SK-N-SH treated with all-trans-retinoic acid at 6 μM for 48 hours (cell line): ENCODE results near the gene ELMO1.

Source experiments
- ATAC-seq: fragments of 200-7000 bp; cut with Tn5 transposase; 3 replicates; pipeline ENCODE4 v1.9.1; 2020; ENCODE audit warnings: mild to moderate bottlenecking, moderate library complexity
- CREB5 ChIP-seq: fragments of 250-450 bp; sonication (Bioruptor Pico); IDR thresholded peaks from 2 replicates; pipeline ENCODE4 v1.5.1; 2020; ENCODE audit warnings: low read depth, mild to moderate bottlenecking, moderate library complexity
- CSDC2 ChIP-seq: fragments of 250-450 bp; sonication (Bioruptor Pico); IDR thresholded peaks from 2 replicates; pipeline ENCODE4 v1.5.0; 2020; ENCODE audit warnings: mild to moderate bottlenecking, moderate library complexity
- ESRRG ChIP-seq: fragments of 250-450 bp; sonication (Bioruptor Pico); IDR thresholded peaks from 2 replicates; pipeline ENCODE4 v1.6.1; 2021; ENCODE audit warnings: mild to moderate bottlenecking
- GLIS3 ChIP-seq: fragments of 250-450 bp; sonication (Bioruptor Pico); IDR thresholded peaks from 2 replicates; pipeline ENCODE4 v1.5.0; 2020; ENCODE audit warnings: mild to moderate bottlenecking, moderate library complexity
- ISL1 ChIP-seq: fragments of 250-450 bp; sonication (Bioruptor Pico); IDR thresholded peaks from 2 replicates; pipeline ENCODE4 v2.1.2; 2022; ENCODE audit warnings: mild to moderate bottlenecking, moderate library complexity
- PPARA ChIP-seq: fragments of 250-450 bp; sonication (Bioruptor Pico); IDR thresholded peaks from 2 replicates; pipeline ENCODE4 v1.5.0; 2020; ENCODE audit warnings: mild to moderate bottlenecking, borderline replicate concordance
- SNAI2 ChIP-seq: fragments of 250-450 bp; sonication (Bioruptor Pico); IDR thresholded peaks from 2 replicates; pipeline ENCODE4 v1.5.0; 2020; ENCODE audit warnings: mild to moderate bottlenecking, moderate library complexity
- TCF4 ChIP-seq: fragments of 250-450 bp; sonication (Bioruptor Pico); IDR thresholded peaks from 2 replicates; pipeline ENCODE4 v1.8.0; 2021; ENCODE audit warnings: mild to moderate bottlenecking, moderate library complexity, borderline replicate concordance
- ZC3H10 ChIP-seq: fragments of 250-450 bp; sonication (Bioruptor Pico); IDR thresholded peaks from 2 replicates; pipeline ENCODE4 v1.5.1; 2021; ENCODE audit warnings: mild to moderate bottlenecking, moderate library complexity
- ZFP3 ChIP-seq: fragments of 250-450 bp; sonication (Bioruptor Pico); IDR thresholded peaks from 2 replicates; pipeline ENCODE4 v1.5.0; 2020; ENCODE audit warnings: mild to moderate bottlenecking, moderate library complexity
- ZFP30 ChIP-seq: fragments of 450-650 bp; formaldehyde crosslinking; IDR thresholded peaks from 2 replicates; pipeline ENCODE4 v1.5.0; 2022; ENCODE audit warnings: mild to moderate bottlenecking, moderate library complexity
- ZNF565 ChIP-seq: fragments of 450-650 bp; formaldehyde crosslinking; conservative IDR thresholded peaks from 2 replicates; pipeline ENCODE4 v1.5.0; 2020; ENCODE audit warnings: low read depth, mild to moderate bottlenecking, moderate library complexity
- ZNF8 ChIP-seq: fragments of 450-650 bp; formaldehyde crosslinking; IDR thresholded peaks from 2 replicates; pipeline ENCODE4 v1.5.0; 2020; ENCODE audit warnings: mild to moderate bottlenecking, moderate library complexity
- TF ChIP-seq, protein P1 (sequence below): fragments of 250-450 bp; sonication (Bioruptor Pico); IDR thresholded peaks from 2 replicates; pipeline ENCODE4 v1.5.0; 2020; ENCODE audit warnings: mild to moderate bottlenecking, moderate library complexity
- TF ChIP-seq, protein P2 (sequence below): fragments of 250-450 bp; sonication (Bioruptor Pico); IDR thresholded peaks from 2 replicates; pipeline ENCODE4 v1.8.0; 2020; ENCODE audit warnings: mild to moderate bottlenecking, moderate library complexity, borderline replicate concordance
- TF ChIP-seq, protein P3 (sequence below): fragments of 250-450 bp; sonication (Bioruptor Pico); IDR thresholded peaks from 2 replicates; pipeline ENCODE4 v1.5.1; 2021; ENCODE audit warnings: mild to moderate bottlenecking, moderate library complexity

ELMO1 gene

GRCh38 chr7:36863901-36864701 lies 584.6 kb downstream of the ELMO1 start:
- no peak for TF ChIP-seq SNAI2 (CRISPR knock-in tag)
- no peak for TF ChIP-seq GLIS3 (CRISPR knock-in tag)
- TF ChIP-seq ZNF8 (CRISPR knock-in tag), result no peak
- peak; percentile 34 for TF ChIP-seq TCF4
- 0 out of 2 replicates have a peak, but pooled peaks have one; percentile 13 for TF ChIP-seq ESRRG (CRISPR knock-in tag)
- TF ChIP-seq ZFP30, result no peak
- TF ChIP-seq, all 23 proteins: peak for 2
- peak; percentile 26; the same call in 1 of the 3 replicates for ATAC-seq

DNA sequence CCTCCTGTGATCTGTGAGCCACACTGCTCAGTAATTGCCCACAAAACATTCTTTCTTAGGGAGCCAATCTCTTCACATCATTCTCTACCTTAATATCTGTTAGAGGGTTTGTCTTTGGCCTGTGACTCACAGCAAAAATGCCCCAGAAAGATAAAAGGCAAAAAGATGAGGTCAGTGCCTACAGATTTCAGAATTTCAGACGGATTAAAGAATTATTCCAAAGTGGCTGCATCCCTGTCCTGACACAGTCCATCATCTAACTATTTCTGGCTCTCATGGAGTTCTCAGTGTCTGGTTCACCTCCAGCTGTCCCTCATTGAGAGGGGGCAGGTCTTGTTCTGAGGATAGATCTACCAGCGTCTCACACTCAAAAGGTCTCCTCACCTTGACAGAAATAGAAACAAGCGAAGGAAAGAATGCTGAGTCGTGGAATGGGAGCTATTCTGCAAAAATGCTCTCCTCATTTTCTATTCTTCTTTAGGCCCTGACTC lies 585.8 kb downstream of the ELMO1 start:
- ATAC-seq, result no peak
- TF ChIP-seq ZC3H10, result no peak
- peak; percentile 63 for TF ChIP-seq CREB5 (CRISPR knock-in tag)
- 0 out of 2 replicates have a peak, but pooled peaks have one; percentile 48 for TF ChIP-seq ISL1
- TF ChIP-seq, protein P1, sequence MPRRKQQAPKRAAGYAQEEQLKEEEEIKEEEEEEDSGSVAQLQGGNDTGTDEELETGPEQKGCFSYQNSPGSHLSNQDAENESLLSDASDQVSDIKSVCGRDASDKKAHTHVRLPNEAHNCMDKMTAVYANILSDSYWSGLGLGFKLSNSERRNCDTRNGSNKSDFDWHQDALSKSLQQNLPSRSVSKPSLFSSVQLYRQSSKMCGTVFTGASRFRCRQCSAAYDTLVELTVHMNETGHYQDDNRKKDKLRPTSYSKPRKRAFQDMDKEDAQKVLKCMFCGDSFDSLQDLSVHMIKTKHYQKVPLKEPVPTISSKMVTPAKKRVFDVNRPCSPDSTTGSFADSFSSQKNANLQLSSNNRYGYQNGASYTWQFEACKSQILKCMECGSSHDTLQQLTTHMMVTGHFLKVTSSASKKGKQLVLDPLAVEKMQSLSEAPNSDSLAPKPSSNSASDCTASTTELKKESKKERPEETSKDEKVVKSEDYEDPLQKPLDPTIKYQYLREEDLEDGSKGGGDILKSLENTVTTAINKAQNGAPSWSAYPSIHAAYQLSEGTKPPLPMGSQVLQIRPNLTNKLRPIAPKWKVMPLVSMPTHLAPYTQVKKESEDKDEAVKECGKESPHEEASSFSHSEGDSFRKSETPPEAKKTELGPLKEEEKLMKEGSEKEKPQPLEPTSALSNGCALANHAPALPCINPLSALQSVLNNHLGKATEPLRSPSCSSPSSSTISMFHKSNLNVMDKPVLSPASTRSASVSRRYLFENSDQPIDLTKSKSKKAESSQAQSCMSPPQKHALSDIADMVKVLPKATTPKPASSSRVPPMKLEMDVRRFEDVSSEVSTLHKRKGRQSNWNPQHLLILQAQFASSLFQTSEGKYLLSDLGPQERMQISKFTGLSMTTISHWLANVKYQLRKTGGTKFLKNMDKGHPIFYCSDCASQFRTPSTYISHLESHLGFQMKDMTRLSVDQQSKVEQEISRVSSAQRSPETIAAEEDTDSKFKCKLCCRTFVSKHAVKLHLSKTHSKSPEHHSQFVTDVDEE (CRISPR knock-in tag), result no peak
- no peak for TF ChIP-seq PPARA

GRCh38 chr7:36861656-36862055 lies 587.0 kb downstream of the ELMO1 start:
- ATAC-seq, result no peak
- TF ChIP-seq, protein P2, sequence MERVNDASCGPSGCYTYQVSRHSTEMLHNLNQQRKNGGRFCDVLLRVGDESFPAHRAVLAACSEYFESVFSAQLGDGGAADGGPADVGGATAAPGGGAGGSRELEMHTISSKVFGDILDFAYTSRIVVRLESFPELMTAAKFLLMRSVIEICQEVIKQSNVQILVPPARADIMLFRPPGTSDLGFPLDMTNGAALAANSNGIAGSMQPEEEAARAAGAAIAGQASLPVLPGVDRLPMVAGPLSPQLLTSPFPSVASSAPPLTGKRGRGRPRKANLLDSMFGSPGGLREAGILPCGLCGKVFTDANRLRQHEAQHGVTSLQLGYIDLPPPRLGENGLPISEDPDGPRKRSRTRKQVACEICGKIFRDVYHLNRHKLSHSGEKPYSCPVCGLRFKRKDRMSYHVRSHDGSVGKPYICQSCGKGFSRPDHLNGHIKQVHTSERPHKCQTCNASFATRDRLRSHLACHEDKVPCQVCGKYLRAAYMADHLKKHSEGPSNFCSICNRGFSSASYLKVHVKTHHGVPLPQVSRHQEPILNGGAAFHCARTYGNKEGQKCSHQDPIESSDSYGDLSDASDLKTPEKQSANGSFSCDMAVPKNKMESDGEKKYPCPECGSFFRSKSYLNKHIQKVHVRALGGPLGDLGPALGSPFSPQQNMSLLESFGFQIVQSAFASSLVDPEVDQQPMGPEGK (CRISPR knock-in tag), result no peak
- TF ChIP-seq SNAI2 (CRISPR knock-in tag) (no peak), ZFP3 (no peak), TCF4 (no peak), ESRRG (CRISPR knock-in tag) (no peak)
- TF ChIP-seq, protein P1 (CRISPR knock-in tag), result no peak
- TF ChIP-seq, protein P3, sequence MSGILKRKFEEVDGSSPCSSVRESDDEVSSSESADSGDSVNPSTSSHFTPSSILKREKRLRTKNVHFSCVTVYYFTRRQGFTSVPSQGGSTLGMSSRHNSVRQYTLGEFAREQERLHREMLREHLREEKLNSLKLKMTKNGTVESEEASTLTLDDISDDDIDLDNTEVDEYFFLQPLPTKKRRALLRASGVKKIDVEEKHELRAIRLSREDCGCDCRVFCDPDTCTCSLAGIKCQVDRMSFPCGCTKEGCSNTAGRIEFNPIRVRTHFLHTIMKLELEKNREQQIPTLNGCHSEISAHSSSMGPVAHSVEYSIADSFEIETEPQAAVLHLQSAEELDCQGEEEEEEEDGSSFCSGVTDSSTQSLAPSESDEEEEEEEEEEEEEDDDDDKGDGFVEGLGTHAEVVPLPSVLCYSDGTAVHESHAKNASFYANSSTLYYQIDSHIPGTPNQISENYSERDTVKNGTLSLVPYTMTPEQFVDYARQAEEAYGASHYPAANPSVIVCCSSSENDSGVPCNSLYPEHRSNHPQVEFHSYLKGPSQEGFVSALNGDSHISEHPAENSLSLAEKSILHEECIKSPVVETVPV, result no peak

DNA sequence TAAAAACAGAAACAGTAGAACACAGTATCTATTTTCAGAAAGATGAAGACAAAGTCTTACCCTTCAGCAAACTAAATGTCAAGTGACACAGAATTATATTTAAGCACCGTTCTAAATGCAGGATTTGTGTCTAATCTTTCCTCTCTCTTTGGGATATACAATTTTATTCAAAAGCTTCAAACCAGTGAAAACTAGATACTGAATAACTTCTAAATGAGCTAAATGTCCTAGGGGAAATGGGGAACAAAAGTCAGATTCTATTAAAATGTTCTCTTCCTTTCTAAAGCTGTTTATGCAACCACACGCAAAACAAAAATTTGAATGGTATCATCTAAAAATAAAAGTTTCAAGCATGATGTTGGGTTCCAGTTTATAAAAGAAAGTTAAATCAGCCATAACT lies 588.0 kb downstream of the ELMO1 start:
- no peak for ATAC-seq
- TF ChIP-seq, protein P1 (CRISPR knock-in tag), result no peak
- TF ChIP-seq, protein P3, result no peak
- TF ChIP-seq CSDC2 (CRISPR knock-in tag) (no peak), ZNF565 (CRISPR knock-in tag) (no peak), TCF4 (no peak), SNAI2 (CRISPR knock-in tag) (no peak), ZC3H10 (no peak)
- TF ChIP-seq, protein P2 (CRISPR knock-in tag), result no peak
- TF ChIP-seq, all 23 proteins: peak for 0
